K562 (cell line): ENCODE data around the gene PRELID1. TPM values are rescaled to one million over a fixed set of nuclear protein-coding genes. Genes with fewer than 3 reads are reported as not detected.
A peak's percentile ranks its signal among the peaks of the same experiment; 100 is the strongest.

Source experiments
- ATF7 ChIP-seq: fragments of 450-650 bp; IDR thresholded peaks from 2 replicates; pipeline ENCODE4 v1.7.1; 2014; ENCODE audit warnings: mild to moderate bottlenecking, moderate library complexity
- CGGBP1 ChIP-seq: fragments of 250-450 bp; sonication (Bioruptor Pico); IDR thresholded peaks from 2 replicates; pipeline ENCODE4 v1.9.0; 2021; ENCODE audit warnings: mild to moderate bottlenecking
- HBP1 ChIP-seq: fragments of 450-650 bp; formaldehyde crosslinking; IDR thresholded peaks from 2 replicates; pipeline ENCODE4 v1.4.0; 2022; ENCODE audit warnings: missing genetic modification characterization
- MXI1 ChIP-seq: IDR thresholded peaks from 2 replicates; pipeline ENCODE4 v1.6.1; 2011; ENCODE audit warnings: low read depth, mild to moderate bottlenecking, improper control_type of control experiment, low read length
- NFXL1 ChIP-seq: fragments of 450-650 bp; formaldehyde crosslinking; IDR thresholded peaks from 2 replicates; pipeline ENCODE4 v1.4.0; 2021; ENCODE audit warnings: mild to moderate bottlenecking
- PATZ1 ChIP-seq: fragments of 250-450 bp; sonication (Bioruptor Pico); IDR thresholded peaks from 2 replicates; pipeline ENCODE4 v1.5.0; 2020; ENCODE audit warnings: mild to moderate bottlenecking, borderline replicate concordance
- RBM34 ChIP-seq: fragments of 200-400 bp; formaldehyde crosslinking; IDR thresholded peaks from 2 replicates; pipeline ENCODE4 v1.6.1; 2018; ENCODE audit warnings: low read length, borderline replicate concordance; ENCODE audit not compliant: insufficient read depth
- RFX7 ChIP-seq: fragments of 250-450 bp; sonication (Bioruptor Pico); IDR thresholded peaks from 2 replicates; pipeline ENCODE4 v1.5.1; 2021; ENCODE audit warnings: mild to moderate bottlenecking
- RUNX1 ChIP-seq: sonication (generic); IDR thresholded peaks from 2 replicates; pipeline ENCODE4 v1.6.1; 2016; ENCODE audit warnings: antibody characterized with exemption, low read depth
- SFPQ ChIP-seq: fragments of 200-400 bp; formaldehyde crosslinking; IDR thresholded peaks from 2 replicates; pipeline ENCODE4 v1.6.1; 2017; ENCODE audit warnings: mild to moderate bottlenecking, low read depth, low read length, moderate library complexity
- TBL1XR1 ChIP-seq, 2 experiments: IDR thresholded peaks; 2 replicates each; pipeline ENCODE4 v1.6.1; 2012; ENCODE audit warnings: improper control_type of control experiment in 2 of 2, low read length in 2 of 2, mild to moderate bottlenecking in 1 of 2
- THRAP3 ChIP-seq: fragments of 450-650 bp; IDR thresholded peaks from 2 replicates; pipeline ENCODE4 v1.6.1; 2016; ENCODE audit warnings: mild to moderate bottlenecking, inconsistent platforms, borderline replicate concordance
- XRCC5 ChIP-seq: fragments of 200-400 bp; formaldehyde crosslinking; IDR thresholded peaks from 2 replicates; pipeline ENCODE4 v1.6.1; 2017; ENCODE audit warnings: low read depth, mild to moderate bottlenecking, low read length
- ZNF398 ChIP-seq: fragments of 250-450 bp; sonication (Bioruptor Pico); IDR thresholded peaks from 2 replicates; pipeline ENCODE4 v1.8.0; 2021; ENCODE audit warnings: moderate library complexity, mild to moderate bottlenecking, inconsistent platforms
- ZNF583 ChIP-seq: fragments of 250-450 bp; sonication (Bioruptor Pico); IDR thresholded peaks from 2 replicates; pipeline ENCODE4 v1.4.0; 2020
- ZNF639 ChIP-seq, 2 experiments: fragments of 200-800 bp in 1 of 2; sonication (Bioruptor generic) in 1 of 2; sonication (generic) in 1 of 2; formaldehyde crosslinking in 1 of 2; IDR thresholded peaks in 1 of 2; conservative IDR thresholded peaks in 1 of 2; 2 replicates each; pipeline versions ENCODE4 v1.5.0 to v1.6.1; 2016 to 2020; ENCODE audit warnings: missing compliant biosample characterization in 1 of 2, missing genetic modification characterization in 1 of 2, missing genetic modification reagents in 1 of 2
- ZNF780A ChIP-seq: fragments of 250-450 bp; sonication (Bioruptor Pico); IDR thresholded peaks from 2 replicates; pipeline ENCODE4 v1.5.0; 2021; ENCODE audit warnings: mild to moderate bottlenecking
- polyA plus RNA-seq, 8 experiments: library from polyadenylated mRNA; depleted of rRNA in 4 of 8; stranded (reverse) in 5 of 8; unstranded in 3 of 8; fragments of >200 nt; fragmentation: Nextera tagmentation in 2 of 8; fragmentation: Illumina TruSeq in 1 of 8; extraction: Ambion mirVana in 2 of 8; extraction: Trizol in 1 of 8; gene quantifications; 2 replicates each; pipeline versions ENCODE4 v1.2.1 to v1.2.3, GENCODE V29; 2011 to 2014; ENCODE audit warnings: inconsistent platforms in 1 of 8, missing spikeins in 1 of 8
- total RNA-seq, 7 experiments: library from RNA; depleted of rRNA in 6 of 7; stranded (reverse); fragments of >200 nt in 6 of 7; fragmentation: Illumina TruSeq in 2 of 7; extraction: Trizol in 2 of 7; gene quantifications; 2 replicates each; pipeline versions ENCODE4 v1.2.1 to v1.2.3, GENCODE V29; 2011 to 2021; ENCODE audit warnings: low replicate concordance in 1 of 7

The PRELID1 gene
- total and polyA plus RNA-seq, 9 of the 15 experiments (the other 6 are each of a cell fraction or from before 2014, with no cell fraction given) = 40.1 to 484 (median 340) TPM

GRCh38 chr5:177311723-177312648 lies 8.4 kb downstream of the PRELID1 start, which contains the start of gene MXD3 (continued):
- no peak for TF ChIP-seq HBP1
- TF ChIP-seq SFPQ = no peak
- TF ChIP-seq ZNF639 (CRISPR knock-in tag; conservative IDR thresholded peaks at IDR 0.05 in 1 of 2, IDR thresholded peaks at IDR 0.05 in 1 of 2) = no peak
- TF ChIP-seq RUNX1 = 0 out of 2 replicates have a peak, but pooled peaks have one; percentile 45
- no peak for TF ChIP-seq RBM34
- TF ChIP-seq TBL1XR1 (IDR thresholded peaks at IDR 0.05; ENCODE audit: low read length in 2 of 2) = no peak
- no peak for TF ChIP-seq ZNF398 (CRISPR knock-in tag)
- no peak for TF ChIP-seq RFX7 (CRISPR knock-in tag)
- no peak for TF ChIP-seq CGGBP1 (CRISPR knock-in tag)
- TF ChIP-seq XRCC5 = 0 out of 2 replicates have a peak, but pooled peaks have one; percentile 25
- peak; percentile 92 for TF ChIP-seq ATF7
- TF ChIP-seq PATZ1 = no peak
- TF ChIP-seq ZNF583 (CRISPR knock-in tag) = no peak
- peak; percentile 95 for TF ChIP-seq MXI1
- TF ChIP-seq NFXL1 (CRISPR knock-in tag) = no peak
- TF ChIP-seq ZNF780A (CRISPR knock-in tag) = no peak
- no peak for TF ChIP-seq THRAP3
